HG03342 (cell line): ENCODE measurements around the gene OTUD5.

Experiments used
- ATAC-seq: cut with Tn5 transposase; IDR thresholded peaks from one replicate; pipeline ENCODE4 v1.9.1; 2021; ENCODE audit warnings: mild to moderate bottlenecking, moderate library complexity; ENCODE audit not compliant: unreplicated experiment

Gene OTUD5

GRCh38 chrX:48938721-48939425 is 18.5 kb downstream of the OTUD5 start:
- ATAC-seq: peak; percentile 48

GRCh38 chrX:48937054-48937907 is 20.1 kb downstream of the OTUD5 start:
- peak; percentile 63 for ATAC-seq

GRCh38 chrX:48936429-48937053 is 20.9 kb downstream of the OTUD5 start:
- no peak for ATAC-seq

GRCh38 chrX:48935301-48935670 is 22.1 kb downstream of the OTUD5 start:
- no peak for ATAC-seq

- ATAC-seq: no peak
Measured at GRCh38 chrX:48934581-48935300, 22.7 kb downstream of the OTUD5 start.

GRCh38 chrX:48933757-48934156 is 23.6 kb downstream of the OTUD5 start:
- ATAC-seq: no peak

- ATAC-seq: no peak
Measured at GRCh38 chrX:48927736-48928382, 29.5 kb downstream of the OTUD5 start.

- ATAC-seq: no peak
Measured at GRCh38 chrX:48927123-48927522, 30.3 kb downstream of the OTUD5 start.

- ATAC-seq: no peak
Measured at GRCh38 chrX:48924270-48924669, 33.1 kb downstream of the OTUD5 start.

- no peak for ATAC-seq
Measured at GRCh38 chrX:48923771-48924170, 33.6 kb downstream of the OTUD5 start.

- no peak for ATAC-seq
Measured at GRCh38 chrX:48920718-48921104, 36.7 kb downstream of the OTUD5 start.

GRCh38 chrX:48919947-48920717 is 37.3 kb downstream of the OTUD5 start:
- no peak for ATAC-seq

- ATAC-seq: no peak
Measured at GRCh38 chrX:48919360-48919841, 38.0 kb downstream of the OTUD5 start.

GRCh38 chrX:48918643-48919340 is 38.6 kb downstream of the OTUD5 start, which contains the start of gene PIM2:
Gene PIM2 (minus strand): TSS chrX:48919024. CDS start chrX:48918834, 190 bp downstream.
- ATAC-seq: peak; percentile 69

- no peak for ATAC-seq
Measured at GRCh38 chrX:48918301-48918642, 39.1 kb downstream of the OTUD5 start.

GRCh38 chrX:48917139-48918001 is 40.0 kb downstream of the OTUD5 start:
- ATAC-seq: peak; percentile 41

GRCh38 chrX:48914593-48915493 is 42.6 kb downstream of the OTUD5 start:
- no peak for ATAC-seq
